NCI-H82 (cell line): Measurements from ENCODE around the gene GSTA5.
A peak's percentile ranks its signal among the peaks of the same experiment; 100 is the strongest.
"Not testable (repeated sequence)": the region's sequence is repeated elsewhere in the genome, so short reads cannot be mapped to it uniquely, and the experiment has no call there.

ENCODE experiments used
- DNase-seq: peaks from one replicate; lab custom pipeline; 2025; lab: John Stamatoyannopoulos, UW

GSTA5 gene

DNA sequence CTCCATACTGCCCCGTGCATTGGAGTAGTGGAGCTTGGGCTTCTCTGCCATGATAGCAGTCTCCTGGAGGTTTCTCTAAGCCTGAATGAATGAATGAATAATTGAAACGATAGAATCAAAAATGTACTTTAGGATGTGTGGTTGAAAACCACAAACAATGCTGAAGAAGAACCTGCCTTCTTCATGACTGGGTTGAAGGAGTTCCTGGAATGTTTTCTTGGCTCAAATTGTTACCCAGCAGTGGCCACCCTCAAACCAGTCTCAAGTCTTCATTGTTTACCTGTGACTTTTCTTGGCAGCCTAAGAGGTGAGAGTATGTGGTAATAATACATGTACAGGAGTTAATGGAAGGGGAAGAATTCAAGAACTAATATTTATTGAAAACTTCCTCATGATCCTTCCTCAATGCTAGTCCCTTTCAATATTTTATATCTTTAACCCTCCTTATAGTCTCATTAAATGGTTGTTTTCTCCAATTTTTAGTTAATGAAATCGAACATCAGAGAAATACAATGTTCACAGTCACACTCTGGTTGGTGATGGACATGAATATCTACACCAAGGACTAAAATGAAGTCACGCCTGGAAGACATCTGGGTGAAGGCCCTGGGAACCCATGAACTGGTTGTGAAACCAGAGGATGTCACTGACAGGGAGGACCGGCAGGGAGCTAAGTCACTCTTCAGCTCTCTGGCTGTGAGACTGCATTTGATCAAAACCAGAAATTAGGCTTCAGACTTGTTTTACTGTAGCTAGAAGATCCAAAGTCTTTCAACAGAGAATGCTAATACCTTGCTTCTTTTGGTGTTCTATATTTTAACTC lies at the start of gene GSTA5:
Gene GSTA5 (minus strand): TSS at position 51 of the 823 bp plus-strand sequence.
- no peak for DNase-seq

DNA sequence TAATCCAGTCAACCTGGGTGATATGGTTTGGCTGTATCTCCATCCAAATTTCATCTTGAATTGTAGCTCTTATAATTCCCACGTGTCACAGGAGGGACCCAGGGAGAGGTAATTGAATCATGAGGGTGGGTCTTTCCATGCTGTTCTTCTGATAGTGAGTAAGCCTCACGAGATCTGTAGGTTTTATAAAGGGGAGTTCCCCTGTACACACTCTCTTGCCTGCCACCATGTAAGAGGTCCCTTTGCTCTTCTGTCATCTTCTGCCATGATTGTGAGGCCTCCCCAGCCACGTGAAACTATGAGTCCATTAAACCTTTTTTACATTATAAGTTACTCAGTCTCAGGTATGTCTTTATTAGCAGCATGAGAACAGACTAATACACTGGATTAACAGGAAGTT lies 49.4 kb upstream of the GSTA5 start:
- DNase-seq: no peak

DNA sequence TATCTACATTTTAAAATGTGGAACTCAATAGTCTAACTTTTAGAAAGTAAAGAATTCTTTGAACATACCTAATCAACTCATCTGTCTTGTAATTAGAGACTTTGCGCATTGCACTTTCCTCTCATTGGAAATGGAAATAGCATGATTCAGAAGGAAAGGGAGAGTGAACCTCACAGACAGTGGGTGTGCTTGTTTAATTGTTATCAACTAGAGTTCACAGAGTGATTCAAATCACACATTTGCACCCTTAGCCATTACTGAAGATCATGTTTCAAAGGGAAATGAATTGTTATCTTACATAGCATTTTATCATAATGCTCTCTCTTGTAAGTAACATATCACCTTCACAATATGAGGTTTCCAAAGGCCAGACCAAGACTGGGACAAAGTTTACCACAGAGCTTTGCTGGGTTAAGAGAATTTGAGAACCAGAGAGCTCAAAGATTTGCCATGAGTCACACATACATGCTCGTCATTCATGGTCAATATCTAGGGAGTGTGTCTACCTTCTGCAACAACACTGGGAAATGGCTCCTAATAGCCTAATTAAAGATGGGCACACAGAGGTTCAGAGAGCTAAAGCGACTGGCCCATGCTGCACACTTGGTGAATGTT lies 47.4 kb upstream of the GSTA5 start:
- DNase-seq: no peak

DNA sequence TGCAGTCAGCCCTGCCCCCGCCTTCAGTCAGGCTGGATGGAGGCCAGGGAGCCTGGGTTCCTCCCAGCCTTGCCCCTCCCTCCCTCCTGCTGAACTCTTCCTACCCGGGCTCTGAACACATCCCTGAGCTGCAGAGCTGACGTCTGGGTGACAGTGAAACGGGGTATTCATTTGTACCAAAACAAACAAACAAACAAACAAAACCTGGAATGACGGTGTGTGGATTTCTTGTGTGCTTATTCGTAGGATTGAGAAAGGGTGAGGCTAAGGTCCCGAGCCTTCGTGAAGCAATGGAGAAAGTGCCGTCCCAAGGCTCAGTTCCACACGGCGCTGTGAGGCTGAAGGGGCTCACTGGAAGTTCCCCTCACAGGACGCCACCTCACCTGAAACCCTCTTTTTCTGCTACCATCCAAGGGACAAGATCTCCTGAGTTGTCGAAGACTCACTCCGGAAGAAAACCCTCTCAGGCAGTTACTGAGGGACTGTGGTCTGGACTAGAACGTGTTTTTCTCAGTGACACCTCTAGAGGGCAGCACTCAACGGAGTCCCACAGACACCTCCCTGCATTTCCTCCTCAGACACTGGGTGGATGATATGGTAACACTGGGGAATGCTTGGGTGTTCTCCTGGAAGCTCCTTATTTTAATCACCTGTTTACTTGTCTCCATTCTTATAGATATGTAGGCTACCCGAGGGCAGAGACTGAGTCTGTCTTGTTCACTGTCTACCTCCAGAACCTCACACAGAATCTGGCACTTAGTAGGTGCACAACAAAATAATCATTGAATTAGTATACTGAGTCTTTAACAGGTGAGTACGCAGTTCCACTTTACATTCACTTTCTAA lies 41.6 kb upstream of the GSTA5 start:
- peak; percentile 89 for DNase-seq

DNA sequence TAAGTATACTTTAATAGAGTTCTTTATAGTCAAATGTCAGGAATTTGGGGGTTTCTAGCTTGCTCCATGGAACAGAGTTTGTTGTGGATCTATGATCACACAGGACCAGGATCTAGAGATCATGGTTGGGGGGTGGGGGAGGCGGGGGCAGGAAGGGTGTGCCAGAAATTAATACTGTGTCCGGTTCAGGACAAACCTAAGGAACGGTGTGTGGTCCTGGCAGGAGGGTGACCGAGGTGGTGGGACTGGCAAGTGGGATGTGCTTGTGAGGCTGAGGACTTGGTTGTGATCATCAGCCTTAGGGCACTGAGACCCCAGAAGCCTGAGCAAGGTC lies 41.0 kb upstream of the GSTA5 start:
- no peak for DNase-seq

DNA sequence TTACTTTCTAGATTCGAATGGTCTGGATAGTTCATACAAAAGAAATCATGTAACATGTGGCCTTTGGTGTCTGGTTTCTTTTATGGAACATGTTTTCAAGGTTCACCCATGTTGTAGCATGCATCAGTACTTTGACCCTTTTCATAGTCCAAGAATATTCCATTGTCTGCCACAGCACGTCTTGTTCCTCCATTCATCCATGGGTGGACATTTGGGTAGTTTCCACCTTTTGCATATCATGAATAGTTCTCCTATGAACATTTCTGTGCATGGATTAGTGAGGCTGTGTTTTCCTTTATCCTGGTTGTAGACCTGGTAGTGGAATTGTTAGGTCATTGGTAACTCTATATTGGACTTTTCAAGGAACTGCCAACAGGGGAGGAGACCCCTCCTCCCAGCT lies 37.2 kb upstream of the GSTA5 start:
- no peak for DNase-seq

DNA sequence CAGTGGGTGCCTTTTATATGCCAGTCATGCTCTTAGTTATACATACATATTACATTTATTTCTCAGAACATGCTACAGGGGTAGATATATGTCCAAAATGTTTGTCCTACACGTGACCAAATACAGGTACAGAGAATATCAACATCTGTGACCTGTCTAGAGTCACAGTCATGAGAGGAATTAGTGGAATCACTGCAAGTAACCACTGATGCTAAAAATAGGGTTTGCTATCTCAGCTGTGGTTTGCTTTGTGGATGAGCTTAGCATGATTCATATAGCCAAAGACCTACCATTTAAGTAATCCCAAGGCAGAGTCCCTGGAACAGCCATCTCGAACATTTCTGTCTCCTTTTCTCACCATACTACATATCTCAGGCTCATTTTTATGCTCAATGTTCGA lies 36.6 kb upstream of the GSTA5 start:
- DNase-seq: peak; percentile 51

DNA sequence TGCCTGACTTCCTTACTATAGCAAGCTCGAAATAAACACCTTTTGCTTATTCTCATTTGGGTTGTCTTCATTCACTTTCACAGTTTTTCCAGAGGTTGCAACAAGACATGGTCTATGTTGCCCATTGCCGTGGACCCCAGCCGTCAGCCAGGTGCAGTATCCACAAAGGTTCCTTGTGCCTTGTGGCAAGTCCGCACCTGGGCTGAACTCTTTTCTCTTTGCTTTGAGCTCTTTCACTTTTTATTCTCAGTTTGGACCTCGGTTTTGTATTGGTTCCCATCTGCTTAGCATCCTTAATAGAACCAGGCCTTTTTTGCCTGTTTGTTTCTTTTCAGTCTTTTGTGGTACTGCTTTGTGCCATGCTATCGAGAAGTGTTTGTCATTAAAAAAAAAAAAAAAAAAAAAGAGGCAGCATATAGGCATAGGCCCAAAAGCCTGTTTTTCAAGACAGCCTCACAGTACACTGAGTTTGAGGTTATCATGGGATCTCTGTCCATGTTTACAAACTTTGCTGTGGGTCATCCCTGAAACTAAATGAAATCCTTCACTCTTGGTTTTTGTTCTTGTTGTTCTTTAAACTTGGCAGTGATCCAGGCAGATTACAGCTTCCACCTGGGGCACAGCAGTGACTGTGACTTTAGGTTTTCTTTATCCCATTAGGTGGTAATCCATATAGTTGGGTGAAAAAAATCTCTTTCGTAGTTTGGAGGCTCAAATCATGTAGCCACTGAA lies 35.6 kb upstream of the GSTA5 start:
- peak; percentile 91 for DNase-seq

DNA sequence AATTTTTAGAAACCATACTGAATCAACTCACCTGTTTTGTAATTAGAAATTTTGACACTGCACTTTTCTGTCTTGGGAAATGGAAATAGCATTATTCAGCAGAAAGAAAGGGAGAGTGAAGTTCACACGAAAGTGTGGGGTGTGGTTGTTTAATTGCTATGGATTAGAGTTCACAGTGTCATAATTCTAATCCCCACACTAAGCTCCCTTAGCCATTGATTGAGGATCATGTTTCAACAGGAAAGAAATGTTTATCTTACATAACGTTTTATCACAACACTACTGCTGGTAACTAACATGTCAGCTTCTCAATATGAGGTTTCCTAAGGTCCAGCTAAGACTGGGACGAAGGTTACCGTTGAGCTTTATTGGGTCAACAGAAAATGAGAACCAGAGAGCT lies 31.4 kb upstream of the GSTA5 start:
- DNase-seq: peak; percentile 79

DNA sequence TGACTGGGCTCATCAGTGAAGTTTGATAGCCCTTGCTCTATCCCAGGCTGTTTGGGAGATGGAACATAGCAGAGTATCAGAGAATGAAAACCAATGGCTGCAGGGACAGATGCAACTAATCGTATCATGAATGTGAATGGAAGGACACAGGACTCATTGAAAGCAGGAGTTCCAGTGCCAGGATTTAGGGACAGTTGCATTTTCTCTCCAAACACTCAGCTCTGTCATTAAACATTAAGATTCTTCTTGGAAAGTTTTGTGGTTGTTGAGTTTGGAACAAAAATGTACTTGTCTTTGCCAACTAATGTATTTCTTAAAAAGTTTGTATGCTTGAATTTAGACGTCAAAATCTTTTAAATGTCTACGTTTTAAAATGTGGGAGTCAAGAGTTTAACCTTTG lies 31.0 kb upstream of the GSTA5 start:
- peak; percentile 35 for DNase-seq

DNA sequence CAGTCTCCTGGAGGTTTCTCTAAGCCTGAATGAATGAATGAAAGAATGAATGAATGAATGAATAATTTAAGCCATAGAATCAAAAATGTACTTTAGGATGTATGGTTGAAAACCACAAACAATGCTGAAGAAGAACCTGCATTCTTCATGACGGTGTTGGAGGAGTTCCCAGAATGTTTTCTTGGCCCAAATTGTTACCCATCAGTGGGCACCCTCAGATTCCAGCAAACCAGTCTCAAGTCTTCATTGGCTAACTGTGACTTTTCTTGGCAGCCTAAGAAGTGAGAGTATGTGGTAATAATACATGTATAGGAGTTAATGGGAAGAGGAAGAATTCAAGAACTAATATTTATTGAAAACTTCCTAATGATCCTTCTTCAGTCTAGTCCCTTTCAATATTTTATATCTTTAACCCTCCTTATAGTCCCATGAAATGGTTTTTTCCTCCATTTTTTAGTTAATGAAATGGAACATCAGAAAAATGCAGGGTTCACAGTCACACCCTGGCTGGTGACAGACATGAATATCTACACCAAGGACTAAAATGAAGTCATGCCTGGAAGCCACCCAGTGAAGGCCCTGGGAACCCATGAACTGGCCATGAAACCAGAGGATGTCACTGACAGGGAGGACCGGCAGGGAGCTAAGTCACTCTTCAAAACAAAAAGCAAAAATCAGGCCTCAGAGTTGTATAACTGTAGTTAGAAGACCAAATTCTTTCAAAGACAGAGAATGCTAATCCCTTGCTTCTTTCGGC lies 29.9 kb upstream of the GSTA5 start:
- DNase-seq: not testable (repeated sequence)

DNA sequence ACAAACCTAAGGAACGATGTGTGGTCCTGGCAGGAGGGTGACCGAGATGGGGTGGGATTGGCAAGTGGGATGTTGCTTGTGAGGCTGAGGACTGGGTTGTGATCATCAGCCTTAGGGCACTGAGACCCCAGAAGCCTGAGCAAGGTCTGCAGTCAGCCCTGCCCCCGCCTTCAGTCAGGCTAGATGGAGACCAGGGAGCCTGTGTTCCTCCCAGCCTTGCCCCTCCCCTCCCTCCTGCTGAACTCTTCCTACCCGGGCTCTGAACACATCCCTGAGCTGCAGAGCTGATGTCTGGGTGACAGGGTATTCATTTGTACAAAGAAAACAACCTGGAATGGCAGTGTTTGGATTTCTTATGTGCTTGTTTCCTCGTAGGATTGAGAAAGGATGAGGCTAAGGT lies 28.3 kb upstream of the GSTA5 start:
- not testable (repeated sequence) for DNase-seq

DNA sequence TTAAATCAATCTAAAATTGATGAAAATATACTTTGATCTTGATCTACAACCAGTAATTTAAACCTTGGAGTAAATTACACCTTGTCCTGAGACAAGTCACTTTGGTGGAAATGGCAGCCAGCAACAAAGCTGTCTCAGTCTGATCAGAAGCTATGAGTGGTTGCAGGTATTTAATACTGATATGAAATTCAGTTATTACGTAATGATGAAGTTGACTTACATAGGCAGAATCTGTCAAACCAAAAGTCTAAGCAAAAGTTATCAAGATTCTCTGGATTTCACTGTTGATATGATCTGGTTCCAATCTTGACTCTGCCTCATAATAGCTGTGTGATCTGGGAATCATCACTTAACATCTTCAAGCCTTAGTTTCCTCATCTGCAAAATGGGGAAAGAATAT lies 27.6 kb upstream of the GSTA5 start:
- no peak for DNase-seq

DNA sequence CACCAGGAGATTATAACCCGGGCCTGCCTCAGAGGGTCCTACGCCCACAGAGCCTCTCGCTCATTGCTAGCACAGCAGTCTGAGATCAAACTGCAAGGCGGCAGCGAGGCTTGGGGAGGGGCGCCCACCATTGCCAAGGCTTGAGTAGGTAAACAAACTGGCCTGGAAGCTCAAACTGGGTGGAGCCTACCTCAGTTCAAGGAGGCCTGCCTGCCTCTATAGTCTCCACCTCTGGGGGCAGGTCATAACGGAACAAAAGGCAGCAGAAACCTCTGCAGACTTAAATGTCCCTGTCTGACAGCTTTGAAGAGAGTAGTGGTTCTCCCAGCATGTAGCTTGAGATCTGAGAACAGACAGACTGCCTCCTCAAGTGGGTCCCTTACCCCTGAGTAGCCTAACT lies 20.5 kb upstream of the GSTA5 start:
- not testable (repeated sequence) for DNase-seq

DNA sequence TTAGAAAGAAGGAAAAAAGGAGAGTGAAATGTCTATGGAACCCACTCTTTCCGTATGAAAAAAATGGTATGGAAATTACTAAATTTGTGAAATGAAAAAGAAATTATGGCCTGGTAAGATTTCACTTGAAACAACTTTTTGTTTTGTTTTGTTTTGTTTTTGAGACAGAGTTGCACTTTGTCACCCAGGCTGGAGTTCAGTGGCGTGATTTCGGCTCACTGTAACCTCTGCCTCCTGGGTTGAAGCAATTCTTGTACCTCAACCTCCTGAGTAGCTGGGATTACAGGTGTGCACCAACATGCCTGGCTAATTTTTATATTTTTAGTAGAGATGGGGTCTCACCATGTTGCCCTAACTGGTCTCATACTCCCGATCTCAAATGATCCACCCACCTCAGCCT lies 17.8 kb upstream of the GSTA5 start:
- DNase-seq: no peak

DNA sequence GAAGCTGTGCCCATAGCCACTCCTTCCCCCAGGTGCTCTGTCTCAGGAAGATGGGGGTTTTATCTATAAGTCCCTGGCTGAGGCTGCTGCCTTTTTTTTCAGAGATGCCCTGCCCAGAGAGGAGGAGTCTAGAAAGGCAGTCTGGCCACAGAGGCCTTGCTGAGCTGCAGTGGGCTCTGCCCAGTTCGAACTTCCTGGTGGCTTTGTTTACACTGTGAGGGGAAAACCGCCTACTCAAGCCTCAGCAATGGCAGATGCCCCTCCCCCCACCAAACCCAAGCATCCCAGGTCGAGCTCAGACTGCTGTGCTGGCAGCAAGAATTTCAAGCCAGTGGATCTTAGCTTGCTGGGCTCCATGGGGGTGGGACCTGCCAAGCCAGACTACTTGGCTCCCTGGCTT lies 15.5 kb upstream of the GSTA5 start:
- DNase-seq: peak; percentile 33

DNA sequence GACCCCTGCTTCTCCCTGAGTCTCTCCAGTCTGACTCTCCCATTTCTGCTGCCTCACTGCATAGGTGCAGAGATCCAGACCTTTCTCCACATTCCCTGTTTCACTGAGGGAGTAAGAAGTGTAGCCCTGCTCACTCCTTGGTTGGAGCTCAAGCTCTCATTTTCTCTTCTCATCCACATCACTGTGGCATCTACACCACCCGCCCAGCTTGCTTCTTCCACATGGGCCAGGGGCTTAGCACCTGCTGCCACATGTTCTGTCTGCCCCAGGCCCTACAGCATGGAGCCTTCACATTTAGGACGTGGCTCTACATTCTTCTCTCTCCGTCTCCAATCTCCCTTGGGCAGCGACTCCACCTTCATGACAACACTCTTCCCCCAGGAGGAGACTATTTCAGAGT lies 8.5 kb upstream of the GSTA5 start:
- no peak for DNase-seq

DNA sequence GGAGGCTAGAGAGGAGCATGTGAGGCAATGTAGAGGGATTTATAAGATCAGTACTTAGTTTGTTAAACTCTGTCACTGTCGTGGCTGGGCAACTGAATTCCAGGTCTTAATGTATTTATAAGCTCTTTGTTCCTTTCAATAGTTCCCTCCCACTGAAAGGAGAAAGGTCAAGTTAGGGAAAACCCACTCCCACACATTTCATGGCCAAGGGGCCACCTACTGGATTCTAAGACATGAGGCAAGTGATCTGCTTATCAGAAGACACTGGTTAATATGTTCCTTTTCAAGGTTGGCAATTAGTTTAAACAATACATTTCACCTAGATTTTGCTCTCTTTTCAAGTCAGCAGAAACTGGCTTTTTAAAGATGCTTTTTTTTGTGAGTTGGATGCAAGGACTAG lies 5.4 kb upstream of the GSTA5 start:
- peak; percentile 31 for DNase-seq

DNA sequence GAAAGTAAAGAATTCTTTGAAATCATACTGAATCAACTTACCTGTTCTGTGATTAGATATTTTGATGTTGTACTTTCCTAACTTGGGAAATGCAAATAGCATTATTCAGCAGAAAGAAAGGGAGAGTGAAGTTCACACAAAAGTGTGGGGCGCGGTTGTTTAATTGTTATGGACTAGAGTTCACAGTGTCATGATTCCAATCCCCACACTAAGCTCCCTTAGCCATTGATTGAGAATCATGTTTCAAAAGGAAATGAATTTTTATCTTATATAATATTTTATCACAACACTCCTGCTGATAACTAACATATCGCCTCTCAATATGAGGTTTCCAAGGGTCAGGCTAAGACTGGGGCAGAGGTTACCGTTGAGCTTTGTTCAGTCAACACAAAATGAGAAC lies 3.0 kb upstream of the GSTA5 start:
- no peak for DNase-seq

DNA sequence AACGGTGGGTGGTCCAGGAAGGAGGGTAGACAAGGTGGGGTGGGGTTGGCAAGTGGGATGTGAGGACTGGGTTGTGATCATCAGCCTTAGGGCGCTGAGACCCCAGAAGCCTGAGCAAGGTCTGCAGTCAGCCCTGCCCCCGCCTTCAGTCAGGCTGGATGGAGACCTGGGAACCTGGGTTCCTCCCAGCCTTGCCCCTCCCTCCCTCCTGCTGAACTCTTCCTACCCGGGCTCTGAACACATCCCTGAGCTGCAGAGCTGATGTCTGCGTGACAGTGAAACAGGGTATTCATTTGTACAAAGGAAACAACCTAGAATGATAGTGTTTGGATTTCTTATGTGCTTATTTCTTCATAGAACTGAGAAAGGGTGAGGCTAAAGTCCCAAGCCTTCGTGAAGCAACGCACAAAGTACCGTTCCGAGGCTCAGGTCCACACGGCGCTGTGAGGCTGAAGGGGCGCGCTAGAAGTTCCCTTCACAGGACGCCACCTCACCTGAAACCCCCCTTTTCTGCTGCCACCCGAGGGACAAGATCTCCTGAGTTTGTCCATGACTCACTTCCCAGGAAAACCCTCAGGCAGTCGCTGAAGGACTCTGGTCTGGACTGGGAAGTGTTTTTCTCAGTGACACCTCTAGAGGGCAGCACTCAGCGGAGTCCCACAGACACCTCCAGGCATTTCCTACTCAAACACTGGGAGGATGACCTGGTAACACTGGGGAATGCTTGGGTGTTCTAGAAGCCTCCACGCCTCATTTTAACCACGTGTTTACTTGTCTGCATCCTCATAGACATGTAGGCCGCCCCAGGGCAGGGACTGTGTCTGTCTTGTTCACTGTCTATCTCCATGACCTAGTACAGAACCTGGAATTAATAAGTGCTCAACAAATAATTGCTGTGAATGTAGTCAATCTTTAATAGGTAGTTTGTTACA lies 1.2 kb downstream of the GSTA5 start:
- DNase-seq: peak; percentile 82
